Naive thymus-derived CD4-positive, alpha-beta T cell (primary cell): ENCODE measurements around the gene RBMS1. TPM values are rescaled to one million over a fixed set of nuclear protein-coding genes. Genes with fewer than 3 reads are reported as not detected.

Experiments used
- ATAC-seq: fragments of 150-1000 bp; cut with Tn5 transposase; 2 replicates; pipeline ENCODE4 v1.10.0; 2021; ENCODE audit warnings: mild to moderate bottlenecking, moderate library complexity
- CTCF ChIA-PET: fragments of 350-600 bp; sonication (Branson Sonifier 250); formaldehyde crosslinking; loops from one replicate; lab custom pipeline; 2021; ENCODE audit warnings: antibody characterized with exemption; lab: Charles Lee
- POLR2A ChIA-PET: fragments of 350-600 bp; sonication (Branson Sonifier 250); formaldehyde crosslinking; loops from one replicate; lab custom pipeline; 2021; ENCODE audit warnings: antibody characterized with exemption, inconsistent platforms; lab: Charles Lee
- DNase-seq, 9 donors: peaks; one replicate each; pipeline versions ENCODE4 v3.0.0 to v3.0.0-alpha.2; 2020 to 2022; ENCODE audit warnings: mixed read lengths in 1 of 9
- H3K27ac ChIP-seq: one replicate; pipeline ENCODE4 v1.7.0; 2013; ENCODE audit warnings: mild to moderate bottlenecking, low read depth, low read length, moderate library complexity
- H3K27me3 ChIP-seq, 2 donors: one replicate each; pipeline ENCODE4 v1.7.0; 2013; ENCODE audit warnings: low read length in 2 of 2, mild to moderate bottlenecking in 2 of 2, moderate library complexity in 2 of 2; ENCODE audit not compliant: control insufficient read depth in 2 of 2, insufficient read depth in 2 of 2
- H3K36me3 ChIP-seq, 3 experiments: 1 replicate in 2 of 3; 2 replicates in 1 of 3; pipeline ENCODE4 v1.7.0; 2013; ENCODE audit warnings: low read length in 3 of 3, mild to moderate bottlenecking in 3 of 3, moderate library complexity in 1 of 3; ENCODE audit not compliant: insufficient read depth in 3 of 3, control insufficient read depth in 2 of 3
- H3K4me1 ChIP-seq, 2 donors: one replicate each; pipeline ENCODE4 v1.7.0; 2013; ENCODE audit warnings: low read length in 2 of 2, mild to moderate bottlenecking in 2 of 2, moderate library complexity in 1 of 2; ENCODE audit not compliant: control insufficient read depth in 2 of 2, insufficient read depth in 2 of 2
- H3K4me3 ChIP-seq: 2 replicates; pipeline ENCODE4 v1.7.0; 2013; ENCODE audit warnings: mild to moderate bottlenecking, low read length
- H3K9me3 ChIP-seq, 3 experiments: 1 replicate in 2 of 3; 2 replicates in 1 of 3; pipeline ENCODE4 v1.7.0; 2013; ENCODE audit warnings: low read length in 3 of 3; ENCODE audit not compliant: control insufficient read depth in 2 of 3
- H3K27ac Mint-ChIP-seq, 9 donors: one replicate each; pipeline ENCODE4 v1.8.0; 2020 to 2022; ENCODE audit warnings: mixed read lengths in 9 of 9, mild to moderate bottlenecking in 8 of 9, moderate library complexity in 5 of 9, inconsistent platforms in 2 of 9
- H3K27me3 Mint-ChIP-seq, 5 donors: one replicate each; pipeline ENCODE4 v1.8.0; 2021 to 2022; ENCODE audit warnings: mixed read lengths in 5 of 5, mild to moderate bottlenecking in 1 of 5
- H3K36me3 Mint-ChIP-seq, 5 donors: one replicate each; pipeline ENCODE4 v1.8.0; 2020 to 2022; ENCODE audit warnings: mixed read lengths in 5 of 5, mild to moderate bottlenecking in 3 of 5, inconsistent platforms in 1 of 5
- H3K4me1 Mint-ChIP-seq, 7 donors: one replicate each; pipeline ENCODE4 v1.8.0; 2020 to 2022; ENCODE audit warnings: mixed read lengths in 7 of 7, mild to moderate bottlenecking in 3 of 7, inconsistent platforms in 1 of 7
- H3K4me3 Mint-ChIP-seq, 10 donors: one replicate each; pipeline ENCODE4 v1.8.0; 2020 to 2022; ENCODE audit warnings: mild to moderate bottlenecking in 10 of 10, mixed read lengths in 10 of 10, moderate library complexity in 6 of 10, inconsistent platforms in 2 of 10
- H3K9me3 Mint-ChIP-seq, 11 donors: one replicate each; pipeline ENCODE4 v1.8.0; 2020 to 2022; ENCODE audit warnings: mixed read lengths in 11 of 11, mild to moderate bottlenecking in 4 of 11, inconsistent platforms in 1 of 11, moderate library complexity in 1 of 11
- intact Hi-C, 2 donors: fragments of 100-400 bp; cut with micrococcal nuclease; formaldehyde crosslinking; loops; one replicate each; pipeline ENCODE4 v1.15.1; 2023
- polyA plus RNA-seq, 2 donors: library from polyadenylated mRNA; unstranded; fragments of 300-500 nt; fragmentation: Illumina TruSeq; gene quantifications; one replicate each; pipeline ENCODE4 v1.2.3, GENCODE V29; 2021
- total RNA-seq, 6 experiments: library from RNA in 5 of 6; stranded (reverse) in 5 of 6; gene quantifications; 1 replicate in 5 of 6; 2 replicates in 1 of 6; pipeline ENCODE4 v1.2.3 and lab custom pipeline; 2021 to 2026

Gene RBMS1
- total and polyA plus RNA-seq, 7 experiments from 2014 or later: 74.4 to 137 (median 119) TPM

DNA sequence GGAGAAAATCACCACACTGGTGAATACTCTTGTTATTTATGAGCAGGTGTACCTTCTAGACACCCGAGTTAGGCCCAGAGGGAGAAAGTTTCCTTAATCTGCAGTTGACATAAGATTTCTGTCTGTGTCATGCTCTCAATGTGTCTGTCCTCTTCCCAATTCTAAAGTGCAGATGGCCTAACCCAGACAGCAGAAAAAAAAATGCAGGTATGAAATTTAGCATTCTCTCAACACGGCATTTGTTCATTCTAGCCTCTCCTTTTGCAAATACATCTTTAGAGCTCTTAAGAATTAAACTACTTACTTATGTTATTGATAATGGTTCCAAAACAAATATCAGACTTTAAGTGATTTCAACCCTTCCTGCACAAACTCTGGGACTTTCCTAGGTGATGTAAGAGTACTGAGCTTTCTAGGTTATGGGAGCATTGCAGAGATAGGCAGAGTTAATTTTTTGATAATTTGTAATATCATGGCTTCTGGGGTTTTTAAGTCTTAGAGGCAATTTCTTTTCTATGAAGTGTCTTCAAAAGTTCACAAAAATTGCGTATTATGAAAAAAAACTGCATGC lies 260.6 kb downstream of the RBMS1 start:
- H3K4me1 ChIP-seq: no peaks in the 10 kb centered on the region
- H3K27me3 ChIP-seq: no peaks in the 10 kb centered on the region
- H3K27ac ChIP-seq: no peak overlapping the region
- H3K9me3 ChIP-seq: no peaks in the 10 kb centered on the region
- DNase-seq (no peak), ATAC-seq (no peak)
- CTCF ChIA-PET: interaction anchor here (1.2 kb wide), 1 partner anchor 19 kb away, joined by 5 read pairs; no protein-coding TSS in a partner anchor
- H3K4me3 Mint-ChIP-seq: no peak overlapping the region
- no peak overlapping the region for H3K27ac Mint-ChIP-seq
- no peaks in the 10 kb centered on the region for H3K36me3 Mint-ChIP-seq
- H3K4me3 ChIP-seq: no peak overlapping the region
- H3K4me1 Mint-ChIP-seq: no peaks in the 10 kb centered on the region
- no peaks in the 10 kb centered on the region for H3K9me3 Mint-ChIP-seq
- H3K27me3 Mint-ChIP-seq: peaks cover 0 to 12% (median 0%) of the 10 kb centered on the region in 5 donors
- intact Hi-C loops: no loop called here
- H3K36me3 ChIP-seq: no peaks in the 10 kb centered on the region
- POLR2A ChIA-PET: no interaction called here

GRCh38 chr2:160229591-160229990 lies 264.0 kb downstream of the RBMS1 start:
- H3K4me1 Mint-ChIP-seq: peaks cover 0 to 8% (median 0%) of the 10 kb centered on the region in 7 donors
- no peaks in the 10 kb centered on the region for H3K9me3 Mint-ChIP-seq
- no peak overlapping the region for H3K27ac ChIP-seq
- POLR2A ChIA-PET: no interaction called here
- H3K36me3 Mint-ChIP-seq: no peaks in the 10 kb centered on the region
- intact Hi-C loops: no loop called here
- H3K27me3 Mint-ChIP-seq: peaks cover 0 to 4% (median 0%) of the 10 kb centered on the region in 5 donors
- CTCF ChIA-PET: interaction anchor here (0.6 kb wide), 1 partner anchor 73 kb away, joined by 7 read pairs; no protein-coding TSS in a partner anchor
- no peaks in the 10 kb centered on the region for H3K27me3 ChIP-seq
- H3K9me3 ChIP-seq: no peaks in the 10 kb centered on the region
- no peaks in the 10 kb centered on the region for H3K4me1 ChIP-seq
- H3K4me3 Mint-ChIP-seq: no peak overlapping the region
- no peaks in the 10 kb centered on the region for H3K36me3 ChIP-seq
- H3K27ac Mint-ChIP-seq: no peak overlapping the region
- DNase-seq (no peak), ATAC-seq (no peak)
- H3K4me3 ChIP-seq: no peak overlapping the region

DNA sequence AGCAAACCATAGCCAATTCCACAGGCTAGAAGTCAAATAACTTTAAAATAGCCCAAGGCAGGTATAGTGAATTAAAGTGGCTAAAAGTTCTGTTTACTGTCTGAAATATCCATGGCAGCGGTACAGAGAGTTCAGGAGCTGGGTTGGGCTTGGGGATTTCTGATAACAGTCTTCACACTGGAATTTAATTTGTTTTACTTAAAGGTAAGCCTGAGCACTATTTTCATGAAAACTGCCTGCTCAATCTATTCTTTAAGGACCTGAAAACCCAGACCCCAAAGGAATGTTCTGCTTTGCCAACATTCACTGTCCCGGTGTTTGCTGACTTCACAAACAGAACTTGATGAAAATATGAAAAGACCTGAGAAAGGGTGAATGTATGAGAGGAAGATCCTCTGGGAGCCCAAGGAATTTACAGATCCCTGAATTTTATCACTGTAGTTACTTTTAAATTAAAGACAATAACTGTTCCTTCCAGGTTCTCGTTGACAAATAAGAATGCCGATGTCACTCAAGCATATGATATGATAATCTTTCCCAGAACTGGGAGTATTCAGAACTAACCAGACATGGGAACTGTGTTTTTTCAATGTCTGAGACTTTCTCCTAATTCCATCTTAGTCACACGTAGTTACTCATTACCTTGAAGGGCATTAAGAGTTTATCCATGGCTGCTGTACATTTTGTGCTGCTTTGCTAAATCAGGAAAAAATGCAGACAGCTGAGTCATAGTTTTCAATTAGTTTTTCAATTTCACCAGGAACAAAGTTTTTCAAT lies 265.3 kb downstream of the RBMS1 start:
- no peaks in the 10 kb centered on the region for H3K36me3 Mint-ChIP-seq
- CTCF ChIA-PET: interaction anchor here (1.1 kb wide), 1 partner anchor 12 kb away, joined by 4 read pairs; no protein-coding TSS in a partner anchor

GRCh38 chr2:160227293-160227915 lies 266.2 kb downstream of the RBMS1 start:
- Mint-ChIP-seq H3K36me3 (no peaks in the 10 kb centered on the region), H3K4me1 (peaks cover 0 to 23% (median 5%) of the 10 kb centered on the region in 7 donors), H3K27ac (no peak overlapping the region), H3K27me3 (peaks cover 0 to 4% (median 0%) of the 10 kb centered on the region in 5 donors), H3K9me3 (no peaks in the 10 kb centered on the region), H3K4me3 (no peak overlapping the region)
- Histone ChIP-seq H3K4me3 (no peak overlapping the region), H3K36me3 (no peaks in the 10 kb centered on the region), H3K9me3 (no peaks in the 10 kb centered on the region), H3K27ac (no peak overlapping the region), H3K27me3 (no peaks in the 10 kb centered on the region), H3K4me1 (no peaks in the 10 kb centered on the region)
- no peak for DNase-seq
- CTCF ChIA-PET: interaction anchor here (1.1 kb wide), 1 partner anchor 11 kb away, joined by 4 read pairs; no protein-coding TSS in a partner anchor
- ATAC-seq: no peak
- intact Hi-C loops: no loop called here
- POLR2A ChIA-PET: no interaction called here

More for the DNA sequence above, 265.3 kb downstream of the RBMS1 start:
- Histone ChIP-seq H3K27ac (no peak overlapping the region), H3K4me1 (no peaks in the 10 kb centered on the region), H3K27me3 (no peaks in the 10 kb centered on the region), H3K9me3 (no peaks in the 10 kb centered on the region), H3K4me3 (no peak overlapping the region), H3K36me3 (no peaks in the 10 kb centered on the region)
- intact Hi-C loops: no loop called here
- no peaks in the 10 kb centered on the region for H3K9me3 Mint-ChIP-seq
- H3K27me3 Mint-ChIP-seq: peaks cover 0 to 4% (median 0%) of the 10 kb centered on the region in 5 donors
- H3K27ac Mint-ChIP-seq: no peak overlapping the region
- H3K4me3 Mint-ChIP-seq: no peak overlapping the region
- H3K4me1 Mint-ChIP-seq: peaks cover 0 to 17% (median 5%) of the 10 kb centered on the region in 7 donors
- ATAC-seq: no peak
- no peak for DNase-seq
- POLR2A ChIA-PET: no interaction called here

- H3K9me3 ChIP-seq: no peaks in the 10 kb centered on the region
- Mint-ChIP-seq H3K4me1 (peaks cover 0 to 26% (median 5%) of the 10 kb centered on the region in 7 donors), H3K36me3 (no peaks in the 10 kb centered on the region), H3K9me3 (no peaks in the 10 kb centered on the region), H3K4me3 (no peak overlapping the region), H3K27ac (no peak overlapping the region), H3K27me3 (peaks cover 0 to 4% (median 0%) of the 10 kb centered on the region in 5 donors)
- H3K27ac ChIP-seq: no peak overlapping the region
- CTCF ChIA-PET: no interaction called here
- no peak overlapping the region for H3K4me3 ChIP-seq
- no peaks in the 10 kb centered on the region for H3K36me3 ChIP-seq
- no peaks in the 10 kb centered on the region for H3K4me1 ChIP-seq
- POLR2A ChIA-PET: no interaction called here
- no peak for DNase-seq
- H3K27me3 ChIP-seq: no peaks in the 10 kb centered on the region
- ATAC-seq: no peak
- intact Hi-C loops: no loop called here
These were observed 267.2 kb downstream of the RBMS1 start for GRCh38 chr2:160226367-160226766.

DNA sequence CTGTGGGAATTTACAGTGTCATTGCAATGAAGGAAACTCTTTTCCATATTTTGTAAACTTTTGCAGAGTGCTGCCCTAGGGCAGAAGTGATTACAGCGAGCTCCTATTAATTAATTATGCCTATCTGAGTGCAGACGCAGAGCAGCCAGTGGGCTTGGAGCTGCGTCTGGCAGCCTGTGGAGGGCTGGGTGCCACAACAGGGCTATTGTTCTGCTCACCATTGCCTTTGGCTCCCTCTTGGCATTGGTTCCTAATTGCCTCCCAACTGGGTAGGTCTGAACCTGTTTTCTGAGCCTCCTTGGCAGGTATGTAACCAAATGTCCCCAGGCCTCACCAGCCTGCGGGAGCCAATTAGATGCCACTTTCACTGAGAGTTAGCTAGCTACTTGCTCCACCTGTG lies 267.9 kb downstream of the RBMS1 start:
- H3K27me3 ChIP-seq: no peaks in the 10 kb centered on the region
- no peak overlapping the region for H3K4me3 ChIP-seq
- Mint-ChIP-seq H3K9me3 (no peaks in the 10 kb centered on the region), H3K4me1 (peaks cover 6 to 33% (median 11%) of the 10 kb centered on the region in 7 donors), H3K27me3 (peaks cover 0 to 4% (median 0%) of the 10 kb centered on the region in 5 donors), H3K36me3 (no peaks in the 10 kb centered on the region), H3K27ac (no peak overlapping the region), H3K4me3 (no peak overlapping the region)
- no peaks in the 10 kb centered on the region for H3K4me1 ChIP-seq
- CTCF ChIA-PET: no interaction called here
- POLR2A ChIA-PET: no interaction called here
- DNase-seq (no peak), ATAC-seq (no peak)
- no peaks in the 10 kb centered on the region for H3K36me3 ChIP-seq
- no peak overlapping the region for H3K27ac ChIP-seq
- no peaks in the 10 kb centered on the region for H3K9me3 ChIP-seq
- intact Hi-C loops: loop anchor here in 1 of 2 donors (2.0 kb wide), 1 partner anchor 43 kb away; no protein-coding TSS in a partner anchor
